HG02678 (cell line): ENCODE data around the gene PAMR1.
A peak's percentile ranks its signal among the peaks of the same experiment; 100 is the strongest.

Source experiments
- ATAC-seq: cut with Tn5 transposase; IDR thresholded peaks from one replicate; pipeline ENCODE4 v1.9.1; 2021; ENCODE audit warnings: mild to moderate bottlenecking, moderate library complexity; ENCODE audit not compliant: unreplicated experiment

The PAMR1 gene

GRCh38 chr11:35501776-35502175 is 23.6 kb downstream of the PAMR1 start:
- ATAC-seq: no peak

GRCh38 chr11:35500744-35501143 is 24.7 kb downstream of the PAMR1 start:
- no peak for ATAC-seq

DNA sequence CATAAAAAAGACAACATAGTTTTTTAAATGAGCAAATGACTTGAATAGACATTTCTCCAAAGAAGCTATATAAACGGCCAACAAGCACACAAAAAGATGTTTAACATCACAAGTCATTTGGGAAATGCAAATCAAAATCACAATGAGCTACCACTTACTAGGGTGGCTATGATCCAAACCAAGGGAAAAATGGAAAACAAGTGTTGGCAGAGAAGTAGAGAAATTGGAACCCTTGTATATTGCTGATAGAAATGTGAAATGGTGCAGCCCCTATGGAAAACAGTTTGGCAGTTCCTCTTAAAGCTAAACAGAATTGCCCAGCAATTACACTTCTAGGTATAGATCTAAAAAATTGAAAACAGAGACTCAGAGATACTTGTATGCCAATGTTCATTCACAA is 29.0 kb downstream of the PAMR1 start:
- no peak for ATAC-seq

- no peak for ATAC-seq
Observed at GRCh38 chr11:35494957-35495490, 30.4 kb downstream of the PAMR1 start.

- no peak for ATAC-seq
Observed at GRCh38 chr11:35491231-35491871, 34.1 kb downstream of the PAMR1 start.

- no peak for ATAC-seq
Observed at GRCh38 chr11:35488117-35488516, 37.3 kb downstream of the PAMR1 start.

- ATAC-seq: no peak
Observed at GRCh38 chr11:35487532-35488078, 37.8 kb downstream of the PAMR1 start.

DNA sequence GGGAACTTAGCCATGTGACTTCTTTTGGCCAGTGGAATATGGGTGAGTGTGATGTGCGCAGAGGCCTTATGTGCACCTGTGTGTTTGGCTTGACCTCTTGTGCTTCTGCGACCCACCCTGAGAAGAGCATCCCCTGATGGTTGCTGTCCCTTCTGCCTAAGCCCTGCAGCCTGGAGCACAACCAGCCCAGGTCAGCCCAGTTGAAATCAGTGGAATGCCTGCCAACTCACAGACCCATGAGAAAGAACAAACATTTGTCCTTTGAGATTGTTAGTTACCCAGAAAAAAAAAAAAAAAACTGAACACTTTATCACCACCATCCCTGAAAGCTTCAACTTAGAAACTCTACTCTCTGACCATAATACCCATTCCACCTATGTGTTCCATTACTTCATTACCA is 38.5 kb downstream of the PAMR1 start:
- no peak for ATAC-seq

GRCh38 chr11:35486446-35486845 is 39.0 kb downstream of the PAMR1 start:
- ATAC-seq: no peak

DNA sequence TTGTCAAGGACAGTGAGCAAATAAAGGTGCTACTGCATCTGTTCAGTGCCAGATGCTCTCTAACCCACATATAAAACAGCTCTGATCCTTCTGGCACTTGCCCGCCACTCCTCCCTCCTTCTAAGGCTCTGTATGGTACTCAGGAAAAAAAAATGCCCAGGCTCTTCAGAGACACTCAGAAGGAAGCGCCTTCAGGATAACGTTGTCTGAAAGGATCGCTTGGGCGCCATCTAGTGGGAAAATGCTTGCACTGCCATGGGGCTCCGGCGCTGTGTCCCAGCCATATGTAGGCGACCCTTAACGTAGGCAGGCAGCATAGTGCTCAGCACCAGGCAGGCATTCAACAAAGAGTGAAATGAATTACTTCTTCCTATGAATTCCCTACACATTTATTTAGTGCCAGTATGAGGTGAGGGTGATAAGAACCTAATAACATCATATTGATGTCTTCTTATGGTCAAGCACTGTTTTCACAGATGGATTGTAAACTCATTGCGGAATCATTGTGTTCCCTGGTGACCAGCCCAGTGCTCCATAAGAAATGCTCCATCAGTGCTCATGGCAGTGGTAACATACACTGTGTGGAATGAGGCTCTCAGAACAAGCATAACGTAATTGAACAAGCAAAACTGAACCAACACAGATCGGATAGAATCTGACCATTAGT is 39.6 kb downstream of the PAMR1 start:
- ATAC-seq: peak; percentile 89

DNA sequence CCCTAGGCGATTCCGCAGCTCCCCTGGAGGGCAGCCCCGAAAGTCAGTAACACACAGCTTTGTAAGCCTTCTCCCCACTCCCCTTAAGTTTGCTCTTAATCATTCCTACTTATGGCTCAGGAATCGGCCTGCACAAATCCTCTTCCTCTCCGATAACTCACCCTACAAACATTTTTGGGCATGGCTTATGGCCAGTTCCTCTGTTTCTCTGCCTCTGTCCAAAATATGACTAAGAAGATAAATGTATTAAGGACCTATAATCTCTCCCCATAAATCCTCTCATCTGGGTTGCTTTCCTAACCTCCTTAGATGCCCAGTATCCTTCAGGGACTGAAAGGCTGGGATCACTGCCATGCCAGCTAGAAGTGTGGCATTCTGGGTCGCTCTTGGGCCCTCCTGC is 41.0 kb downstream of the PAMR1 start:
- no peak for ATAC-seq

GRCh38 chr11:35483131-35483820 is 42.1 kb downstream of the PAMR1 start:
- no peak for ATAC-seq

GRCh38 chr11:35479731-35480130 is 45.7 kb downstream of the PAMR1 start:
- no peak for ATAC-seq

DNA sequence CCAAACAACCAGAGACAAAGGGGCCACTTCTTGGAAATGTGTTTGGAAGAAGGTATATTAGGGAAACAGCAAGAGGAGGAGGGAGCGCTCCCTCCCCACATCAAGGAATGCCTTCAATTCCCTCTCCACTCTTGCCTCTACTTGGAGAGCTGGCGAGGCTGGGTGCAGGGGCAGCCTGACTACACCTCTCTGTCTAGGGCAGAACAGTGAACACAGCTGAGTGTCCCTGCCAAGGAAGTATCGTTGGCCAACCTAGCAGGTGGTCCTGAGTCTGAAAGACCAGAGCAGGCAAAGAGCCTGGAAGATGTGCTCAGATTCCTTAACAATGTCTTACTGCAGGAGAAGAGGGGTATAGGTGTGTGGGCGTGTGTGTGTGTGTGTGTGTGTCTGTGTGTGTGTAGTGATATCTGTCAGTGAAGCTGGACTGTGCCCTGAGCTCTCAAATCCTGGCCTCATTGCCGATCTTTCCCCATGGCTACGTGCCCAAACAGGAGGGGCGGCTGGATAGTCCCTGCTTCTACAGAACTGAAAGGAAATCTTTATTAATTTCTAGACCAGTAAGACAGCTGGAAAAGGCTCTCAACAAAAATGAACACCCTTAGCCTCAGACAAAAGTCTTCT is 46.8 kb downstream of the PAMR1 start:
- no peak for ATAC-seq

DNA sequence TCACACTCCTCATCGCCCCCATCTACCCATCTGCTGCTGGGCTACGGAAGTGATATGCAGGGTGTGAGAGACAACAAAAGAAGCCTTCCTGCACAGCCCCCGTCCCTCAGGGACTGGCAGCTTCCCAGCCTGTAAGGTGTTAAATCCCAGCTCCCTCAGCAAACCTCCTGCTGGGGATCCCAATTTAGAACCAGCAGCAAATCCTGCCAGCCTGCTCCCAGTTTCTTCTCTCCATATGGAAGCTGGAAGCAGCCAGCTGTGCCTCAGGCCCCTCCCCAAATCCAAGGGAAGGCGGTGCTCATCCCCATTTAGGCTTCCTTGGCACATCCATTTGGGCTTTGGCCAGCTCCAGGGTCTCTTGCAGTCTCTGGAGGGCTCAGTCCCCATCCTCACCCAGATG is 47.5 kb downstream of the PAMR1 start:
- ATAC-seq: no peak

DNA sequence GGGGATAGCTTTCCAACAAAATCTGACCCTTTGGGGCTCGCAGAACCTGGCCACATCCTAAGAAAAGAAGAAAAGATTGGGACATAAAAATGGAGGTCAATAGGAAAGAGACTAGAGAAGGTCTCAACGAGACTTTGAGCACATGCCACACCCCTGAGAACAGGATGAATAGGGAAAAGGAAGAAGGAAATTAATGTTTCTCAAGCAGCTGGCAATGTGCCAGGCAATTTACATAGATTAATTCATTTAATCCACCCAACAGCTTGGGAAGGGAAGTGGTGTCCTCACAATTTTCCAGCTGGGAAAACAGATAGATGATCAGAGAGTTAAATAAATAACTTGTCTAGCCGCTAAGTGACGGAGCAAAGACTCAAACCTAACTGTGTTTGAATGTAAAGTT is 50.7 kb downstream of the PAMR1 start:
- no peak for ATAC-seq

GRCh38 chr11:35473795-35474374 is 51.5 kb downstream of the PAMR1 start:
- no peak for ATAC-seq

GRCh38 chr11:35470616-35471015 is 54.8 kb downstream of the PAMR1 start:
- ATAC-seq: no peak

DNA sequence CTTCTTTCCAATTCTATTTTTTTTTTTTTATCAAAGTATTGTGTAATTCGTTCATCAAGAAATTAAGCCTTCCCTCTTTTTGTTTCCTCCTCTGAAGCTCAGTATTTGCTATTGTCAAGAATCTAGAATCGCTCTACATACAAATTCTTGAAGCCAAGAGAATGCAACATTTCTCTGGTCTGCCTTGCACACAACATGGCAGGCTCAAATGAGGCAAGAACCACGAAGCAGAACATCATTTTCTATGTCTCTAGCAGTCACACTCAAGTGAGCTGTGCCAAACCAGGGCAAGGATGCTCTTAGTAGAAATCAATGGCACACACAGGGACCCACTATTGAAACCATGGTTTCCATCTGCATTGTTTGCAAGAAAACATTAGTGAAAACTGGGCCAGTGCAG is 59.4 kb downstream of the PAMR1 start:
- no peak for ATAC-seq

DNA sequence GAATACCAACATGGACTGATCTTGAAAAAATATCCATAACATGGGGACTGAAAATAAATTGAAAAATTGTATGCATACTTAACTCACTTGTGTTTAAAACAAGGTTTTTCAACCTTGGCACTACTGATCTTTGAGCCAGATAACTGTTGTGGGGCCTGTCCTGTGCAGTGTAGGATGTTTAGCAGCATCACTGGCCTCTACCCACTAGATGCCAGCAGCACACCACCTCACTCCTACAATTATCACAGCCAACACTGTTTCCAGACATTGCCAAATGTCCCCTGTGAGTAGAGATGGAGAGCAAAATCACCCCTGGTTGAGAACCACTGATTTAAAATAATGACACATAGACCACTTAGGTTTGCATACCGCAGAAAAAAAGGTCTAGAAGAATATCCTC is 61.1 kb downstream of the PAMR1 start:
- ATAC-seq: no peak

DNA sequence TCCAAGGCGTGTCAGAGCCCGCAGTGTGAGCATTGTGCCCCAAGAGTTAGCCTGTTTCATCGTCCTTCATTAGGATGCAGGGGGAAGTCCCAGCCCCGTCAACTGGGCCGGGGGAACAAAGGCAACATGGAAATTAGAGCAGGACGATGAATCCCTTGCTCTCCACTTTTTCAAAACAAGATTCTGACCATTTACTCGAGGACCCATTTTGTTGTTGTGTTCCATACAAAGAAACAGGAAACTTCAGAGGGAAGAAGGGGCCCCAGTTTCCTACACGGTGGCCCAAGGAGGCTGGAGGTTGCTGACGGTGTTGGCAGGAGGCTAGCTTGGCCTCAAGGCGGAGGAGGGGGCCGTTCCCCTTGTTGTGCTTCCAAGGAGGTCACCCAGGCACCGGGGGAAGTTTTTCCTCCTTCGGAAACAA is 62.1 kb downstream of the PAMR1 start:
- no peak for ATAC-seq
